Measurements from ENCODE around the gene LRRC25.

- TF ChIP-seq, protein P1, sequence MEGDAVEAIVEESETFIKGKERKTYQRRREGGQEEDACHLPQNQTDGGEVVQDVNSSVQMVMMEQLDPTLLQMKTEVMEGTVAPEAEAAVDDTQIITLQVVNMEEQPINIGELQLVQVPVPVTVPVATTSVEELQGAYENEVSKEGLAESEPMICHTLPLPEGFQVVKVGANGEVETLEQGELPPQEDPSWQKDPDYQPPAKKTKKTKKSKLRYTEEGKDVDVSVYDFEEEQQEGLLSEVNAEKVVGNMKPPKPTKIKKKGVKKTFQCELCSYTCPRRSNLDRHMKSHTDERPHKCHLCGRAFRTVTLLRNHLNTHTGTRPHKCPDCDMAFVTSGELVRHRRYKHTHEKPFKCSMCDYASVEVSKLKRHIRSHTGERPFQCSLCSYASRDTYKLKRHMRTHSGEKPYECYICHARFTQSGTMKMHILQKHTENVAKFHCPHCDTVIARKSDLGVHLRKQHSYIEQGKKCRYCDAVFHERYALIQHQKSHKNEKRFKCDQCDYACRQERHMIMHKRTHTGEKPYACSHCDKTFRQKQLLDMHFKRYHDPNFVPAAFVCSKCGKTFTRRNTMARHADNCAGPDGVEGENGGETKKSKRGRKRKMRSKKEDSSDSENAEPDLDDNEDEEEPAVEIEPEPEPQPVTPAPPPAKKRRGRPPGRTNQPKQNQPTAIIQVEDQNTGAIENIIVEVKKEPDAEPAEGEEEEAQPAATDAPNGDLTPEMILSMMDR (IDR thresholded peaks at IDR 0.05): no peak
- TF ChIP-seq POLR2A (IDR thresholded peaks at IDR 0.05): no peak
Measured at GRCh38 chr19:18418483-18419194, 21.2 kb upstream of the LRRC25 start.

Measured in heart left ventricle (tissue), 13 donors.